K562 (cell line): Measurements from ENCODE around the gene ENTPD8. TPM values are rescaled to one million over a fixed set of nuclear protein-coding genes. Genes with fewer than 3 reads are reported as not detected.
A peak's percentile ranks its signal among the peaks of the same experiment; 100 is the strongest.

Source experiments
- CTBP1 ChIP-seq: fragments of 450-650 bp; IDR thresholded peaks from 2 replicates; pipeline ENCODE4 v1.6.1; 2016; ENCODE audit warnings: borderline replicate concordance
- EHMT2 ChIP-seq: fragments of 450-650 bp; IDR thresholded peaks from 2 replicates; pipeline ENCODE4 v1.6.1; 2018; ENCODE audit warnings: antibody characterized with exemption
- GATAD2A ChIP-seq: fragments of 450-650 bp; IDR thresholded peaks from 2 replicates; pipeline ENCODE4 v1.6.1; 2017
- GTF2A2 ChIP-seq: IDR thresholded peaks from 2 replicates; pipeline ENCODE4 v1.6.1; 2016; ENCODE audit warnings: mild to moderate bottlenecking, missing genetic modification characterization, missing compliant biosample characterization
- ID3 ChIP-seq, 2 experiments: fragments of 250-450 bp in 1 of 2; fragments of 450-650 bp in 1 of 2; sonication (Bioruptor Pico) in 1 of 2; IDR thresholded peaks; 2 replicates each; pipeline versions ENCODE4 v1.6.1 to v1.8.0; 2016 to 2021; ENCODE audit warnings: mild to moderate bottlenecking in 2 of 2, moderate library complexity in 2 of 2, missing compliant biosample characterization in 1 of 2, missing genetic modification characterization in 1 of 2
- L3MBTL2 ChIP-seq: fragments of 450-650 bp; IDR thresholded peaks from 2 replicates; pipeline ENCODE4 v1.6.1; 2016; ENCODE audit warnings: mild to moderate bottlenecking, moderate library complexity
- MTF1 ChIP-seq: fragments of 250-450 bp; sonication (Bioruptor Pico); IDR thresholded peaks from 2 replicates; pipeline ENCODE4 v1.9.0; 2021; ENCODE audit warnings: moderate library complexity, mild to moderate bottlenecking, inconsistent platforms, borderline replicate concordance
- NFYB ChIP-seq: IDR thresholded peaks from 2 replicates; pipeline ENCODE4 v1.6.1; 2011; ENCODE audit warnings: mild to moderate bottlenecking, moderate library complexity; ENCODE audit not compliant: insufficient read length; ENCODE audit errors: extremely low read depth
- NRF1 ChIP-seq, 2 experiments: fragments of 450-650 bp; IDR thresholded peaks in 1 of 2; conservative IDR thresholded peaks in 1 of 2; 2 replicates each; pipeline ENCODE4 v1.6.1; 2014; ENCODE audit warnings: mild to moderate bottlenecking in 2 of 2
- PBX2 ChIP-seq, 2 experiments: IDR thresholded peaks in 1 of 2; conservative IDR thresholded peaks in 1 of 2; 2 replicates each; pipeline ENCODE4 v1.6.1; 2016; ENCODE audit warnings: low read depth in 2 of 2, mild to moderate bottlenecking in 1 of 2, missing compliant biosample characterization in 1 of 2, missing genetic modification characterization in 1 of 2, moderate library complexity in 1 of 2
- SMAD1 ChIP-seq: fragments of 150-350 bp; IDR thresholded peaks from 2 replicates; pipeline ENCODE4 v1.6.1; 2014; ENCODE audit warnings: low read length, low read depth; ENCODE audit not compliant: partially characterized antibody
- TAF7 ChIP-seq: fragments of 450-650 bp; IDR thresholded peaks from 2 replicates; pipeline ENCODE4 v1.6.1; 2016; ENCODE audit warnings: missing genetic modification characterization, missing compliant biosample characterization
- ZBTB26 ChIP-seq: fragments of 450-650 bp; formaldehyde crosslinking; IDR thresholded peaks from 2 replicates; pipeline ENCODE4 v1.4.0; 2022; ENCODE audit warnings: missing genetic modification characterization
- ZFP91 ChIP-seq: sonication (generic); formaldehyde crosslinking; IDR thresholded peaks from 2 replicates; pipeline ENCODE4 v1.8.0; 2022; ENCODE audit warnings: mild to moderate bottlenecking, missing genetic modification reagents
- ZNF584 ChIP-seq: fragments of 200-800 bp; sonication (Bioruptor generic); IDR thresholded peaks from 2 replicates; pipeline ENCODE4 v1.6.1; 2016; ENCODE audit warnings: low read depth, mild to moderate bottlenecking, missing genetic modification characterization, missing compliant biosample characterization
- ZNF778 ChIP-seq: fragments of 450-650 bp; formaldehyde crosslinking; IDR thresholded peaks from 2 replicates; pipeline ENCODE4 v1.4.0; 2020; ENCODE audit warnings: mild to moderate bottlenecking, moderate library complexity
- polyA plus RNA-seq, 8 experiments: library from polyadenylated mRNA; depleted of rRNA in 4 of 8; stranded (reverse) in 5 of 8; unstranded in 3 of 8; fragments of >200 nt; fragmentation: Nextera tagmentation in 2 of 8; fragmentation: Illumina TruSeq in 1 of 8; extraction: Ambion mirVana in 2 of 8; extraction: Trizol in 1 of 8; gene quantifications; 2 replicates each; pipeline versions ENCODE4 v1.2.1 to v1.2.3, GENCODE V29; 2011 to 2014; ENCODE audit warnings: inconsistent platforms in 1 of 8, missing spikeins in 1 of 8
- total RNA-seq, 7 experiments: library from RNA; depleted of rRNA in 6 of 7; stranded (reverse); fragments of >200 nt in 6 of 7; fragmentation: Illumina TruSeq in 2 of 7; extraction: Trizol in 2 of 7; gene quantifications; 2 replicates each; pipeline versions ENCODE4 v1.2.1 to v1.2.3, GENCODE V29; 2011 to 2021; ENCODE audit warnings: low replicate concordance in 1 of 7

Gene ENTPD8
- total and polyA plus RNA-seq, 9 of the 15 experiments (the other 6 are each of a cell fraction or from before 2014, with no cell fraction given), result 0.06 to 0.27 (median 0.19) TPM; not detected in 5

- TF ChIP-seq ZFP91 (CRISPR knock-in tag), result no peak
- TF ChIP-seq SMAD1, result peak; percentile 25
- peak in 1 of 2 experiments; percentile 26; a peak in 2 of 4 replicates for TF ChIP-seq NRF1 (conservative IDR thresholded peaks at IDR 0.05 in 1 of 2, IDR thresholded peaks at IDR 0.05 in 1 of 2)
- TF ChIP-seq L3MBTL2, result peak; percentile 50; the same call in 1 of the 2 replicates
- TF ChIP-seq NFYB, result no peak
- TF ChIP-seq MTF1 (CRISPR knock-in tag), result no peak
- TF ChIP-seq PBX2 (CRISPR knock-in tag; IDR thresholded peaks at IDR 0.05; ENCODE audit: low read depth), result no peak
- no peak for TF ChIP-seq PBX2 (tag; conservative IDR thresholded peaks at IDR 0.05; ENCODE audit: low read depth)
- no peak for TF ChIP-seq ZNF778
- no peak for TF ChIP-seq GTF2A2 (tag)
- TF ChIP-seq GATAD2A, result no peak
- no peak for TF ChIP-seq EHMT2
- TF ChIP-seq CTBP1, result peak; percentile 52; the same call in 1 of the 2 replicates
- TF ChIP-seq ZBTB26, result no peak
- no peak for TF ChIP-seq ZNF584
- no peak for TF ChIP-seq TAF7 (tag)
- no peak for TF ChIP-seq ID3 (CRISPR knock-in tag; IDR thresholded peaks at IDR 0.05)
- no peak for TF ChIP-seq ID3 (tag; IDR thresholded peaks at IDR 0.05)
Observed at GRCh38 chr9:137459152-137459600, 18.0 kb upstream of the ENTPD8 start, which contains the start of gene NSMF (continued).
